SKM-1 treated with dmso at 0.1 percent for 144 hours (cell line): ENCODE results near the gene SLC17A2.

ENCODE experiments used
- DNase-seq: peaks from one replicate; lab custom pipeline; 2025; ENCODE audit not compliant: unreplicated experiment; lab: John Stamatoyannopoulos, UW

SLC17A2 gene

DNA sequence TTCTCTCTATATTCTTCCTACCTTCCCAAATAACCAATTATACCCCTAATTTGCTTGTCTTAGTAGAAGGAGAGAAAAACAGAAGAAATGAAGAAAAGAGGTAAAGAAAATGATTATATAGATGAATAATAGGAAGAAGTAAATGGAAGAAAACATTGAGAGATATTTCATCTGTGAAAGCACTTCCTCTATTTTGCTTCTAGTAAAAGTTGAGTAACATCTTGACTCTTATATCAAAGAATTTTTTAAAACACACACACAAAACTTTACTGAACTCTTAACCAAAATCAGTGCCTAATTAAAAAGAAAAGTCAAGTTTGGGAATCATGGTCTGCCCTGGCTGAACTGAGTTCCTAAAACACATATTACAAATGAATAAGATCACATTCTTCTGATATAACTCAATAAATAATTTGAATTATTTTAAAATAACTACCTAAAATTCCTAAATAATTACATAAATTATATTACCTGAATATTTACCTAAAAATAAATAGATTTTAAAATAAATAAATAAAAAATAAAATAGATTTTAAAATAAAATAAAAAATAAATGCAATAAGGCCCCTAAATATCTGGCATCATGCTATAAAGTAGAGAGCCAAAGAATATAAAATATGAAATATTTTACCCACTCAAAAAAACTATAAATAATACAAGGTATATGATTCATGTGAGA lies 8.8 kb downstream of the SLC17A2 start:
- peak; percentile 50 for DNase-seq

DNA sequence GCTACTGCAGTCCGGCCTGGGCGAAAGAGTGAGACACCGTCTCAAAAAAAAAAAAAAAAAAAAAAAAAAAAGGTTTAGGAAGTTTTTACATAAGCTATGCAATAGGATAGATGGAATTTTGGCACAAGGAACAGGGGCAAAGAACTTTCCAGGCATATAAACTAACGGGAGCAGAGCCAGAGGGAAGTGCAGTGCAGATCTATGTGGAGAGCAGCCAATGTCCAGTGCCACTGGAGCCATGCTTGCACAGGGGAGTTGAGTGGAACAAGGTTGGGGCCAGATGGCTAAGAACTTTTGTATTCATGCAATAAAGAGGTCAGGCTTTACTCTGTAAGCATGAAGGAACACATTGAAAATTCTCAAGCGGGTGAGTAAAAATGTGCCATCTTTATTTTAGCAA lies 10.8 kb downstream of the SLC17A2 start:
- DNase-seq, result no peak

- DNase-seq, result no peak
Measured at GRCh38 chr6:25918083-25918683, 12.3 kb downstream of the SLC17A2 start.

DNA sequence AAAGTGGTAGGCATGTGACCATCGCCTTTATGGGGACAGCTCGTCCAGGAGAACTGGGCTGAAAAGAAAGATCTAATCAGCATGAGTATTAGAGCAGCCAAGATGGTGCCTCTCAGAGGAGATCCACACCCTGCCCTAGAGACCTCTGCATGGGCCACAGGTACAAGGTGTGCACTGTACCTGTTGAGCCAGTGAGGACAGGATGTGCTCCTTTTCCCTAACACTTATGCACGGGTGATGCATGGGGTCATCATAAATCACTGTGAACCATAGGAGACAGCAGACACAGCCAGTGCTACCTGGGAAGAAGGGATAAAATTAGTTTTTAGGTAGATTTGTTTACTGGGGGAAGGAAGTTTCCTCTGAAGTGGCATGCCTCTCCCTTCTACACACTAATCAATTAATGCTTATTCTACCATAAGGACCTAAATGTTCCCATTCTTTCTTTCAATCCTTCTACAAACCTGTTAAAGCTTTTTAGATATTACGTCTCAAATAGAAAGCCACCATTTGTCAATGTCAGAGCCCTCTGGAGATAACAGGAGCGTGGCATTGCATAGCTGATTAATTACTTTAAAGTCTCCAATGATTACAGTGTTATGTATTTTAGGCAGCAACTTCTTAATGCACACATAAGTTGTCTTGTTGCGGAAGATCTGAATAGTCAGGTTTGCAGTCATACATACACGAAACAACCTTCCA lies 13.6 kb downstream of the SLC17A2 start:
- DNase-seq, result no peak

DNA sequence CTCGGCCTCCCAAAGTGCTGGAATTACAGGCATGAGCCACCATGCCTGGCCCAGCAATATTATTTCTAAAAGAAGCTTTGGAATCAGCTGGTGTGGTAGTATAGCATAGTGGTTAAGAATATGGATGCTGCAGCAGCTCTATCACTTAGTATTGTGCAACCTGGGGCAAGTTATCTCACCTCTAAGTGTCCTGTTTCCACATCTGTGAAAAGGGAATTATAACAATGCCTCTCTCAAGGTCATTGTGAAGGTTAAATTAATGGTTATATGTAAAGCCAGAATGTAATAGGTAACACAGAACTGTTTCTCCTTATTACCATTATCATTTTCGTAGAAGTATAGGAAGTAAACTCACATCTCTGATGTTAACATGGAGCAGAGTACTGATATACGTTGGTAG lies 14.2 kb downstream of the SLC17A2 start:
- no peak for DNase-seq

DNA sequence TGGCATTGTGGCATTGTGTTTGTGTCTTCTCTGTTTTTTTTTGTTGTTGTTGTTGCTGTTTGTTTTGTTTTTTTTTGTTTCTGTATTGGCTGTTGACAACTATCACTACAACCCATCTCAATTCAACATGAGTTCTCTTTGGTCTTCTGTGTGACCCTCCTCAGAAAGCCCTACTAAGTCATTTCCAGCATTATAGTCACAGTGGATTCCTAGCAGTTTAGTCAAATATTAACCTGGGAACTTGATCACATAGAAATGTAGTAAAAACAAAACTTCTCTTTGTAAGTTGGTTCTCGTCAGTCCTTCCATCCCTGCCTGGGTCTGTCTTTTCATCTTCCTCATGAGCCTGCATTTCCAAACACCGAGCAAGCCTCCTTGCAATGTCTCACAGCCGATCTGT lies 16.8 kb downstream of the SLC17A2 start:
- no peak for DNase-seq

DNA sequence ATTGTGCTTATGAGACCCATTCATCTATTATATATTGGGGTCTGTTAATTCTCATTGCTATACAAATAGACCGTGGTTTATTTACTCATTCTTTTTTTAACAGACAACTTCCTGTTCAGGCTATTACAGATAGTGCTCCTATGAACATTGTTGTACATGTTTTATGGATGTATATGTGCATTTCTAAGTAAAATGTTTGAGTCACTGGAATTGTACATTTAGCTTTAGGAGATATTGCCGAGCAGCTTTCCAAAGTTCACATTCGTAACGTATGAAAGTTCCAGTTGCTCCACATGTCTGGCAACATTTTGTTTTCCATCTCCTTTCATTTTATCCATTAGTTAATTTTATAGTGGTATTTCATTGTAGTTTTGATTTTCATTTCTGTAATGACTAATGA lies 19.1 kb downstream of the SLC17A2 start:
- DNase-seq, result no peak

DNA sequence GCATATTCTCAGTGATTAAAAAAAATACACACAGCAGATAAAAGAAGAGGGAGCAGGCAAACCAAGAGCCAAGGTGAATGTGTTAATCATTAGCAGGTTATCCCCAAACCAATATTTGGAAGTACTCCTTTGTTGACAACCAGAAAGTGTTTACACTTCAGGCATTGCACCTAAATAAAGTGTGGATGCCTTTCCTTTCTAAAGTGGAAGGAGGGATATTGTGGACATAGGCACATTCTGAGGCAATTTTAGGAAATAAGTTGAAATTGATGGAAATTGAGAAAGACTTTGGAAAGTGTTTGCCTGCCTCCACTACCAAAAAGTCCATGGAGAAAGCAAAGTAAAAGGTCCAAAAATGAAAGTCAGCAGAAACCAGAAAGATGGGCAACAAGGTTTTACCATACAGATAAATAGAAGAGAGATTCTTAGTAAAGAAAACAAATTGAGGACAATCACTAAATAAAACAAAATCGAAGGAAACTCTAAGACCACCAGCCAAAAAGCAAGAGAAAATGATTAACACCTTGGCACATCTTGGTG lies 22.9 kb downstream of the SLC17A2 start:
- DNase-seq, result no peak

DNA sequence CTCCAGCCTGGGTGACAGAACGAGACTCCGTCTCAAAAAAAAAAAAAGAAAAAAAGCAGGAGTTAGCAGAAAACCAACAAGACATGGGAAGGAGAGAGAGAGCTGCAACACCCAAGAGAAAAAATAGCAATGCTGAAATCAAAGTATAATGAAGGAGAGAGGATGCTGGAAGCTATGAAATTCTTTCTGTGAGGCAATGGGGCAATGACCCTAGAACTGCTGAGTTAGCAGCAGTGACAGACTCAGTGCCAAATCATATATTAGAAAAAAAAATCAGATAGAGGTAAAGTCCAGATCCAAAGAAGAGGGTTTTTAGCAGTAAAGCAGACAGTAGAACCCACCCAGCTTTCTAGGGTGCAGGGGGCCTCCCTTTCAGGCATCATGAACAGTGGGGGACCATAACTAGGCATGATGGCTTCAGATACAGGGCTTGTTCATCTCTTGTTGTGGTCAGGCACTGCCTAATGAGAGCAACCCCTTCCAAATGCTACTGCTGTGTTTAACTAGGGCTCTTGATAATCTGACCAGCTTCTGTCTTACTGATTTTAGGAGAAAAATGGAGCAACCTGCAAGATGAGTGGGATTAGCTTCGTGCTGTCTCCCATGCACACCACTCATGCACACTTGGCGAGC lies 26.9 kb downstream of the SLC17A2 start:
- DNase-seq, result no peak

GRCh38 chr6:25902071-25902470 lies 28.4 kb downstream of the SLC17A2 start:
- no peak for DNase-seq

DNA sequence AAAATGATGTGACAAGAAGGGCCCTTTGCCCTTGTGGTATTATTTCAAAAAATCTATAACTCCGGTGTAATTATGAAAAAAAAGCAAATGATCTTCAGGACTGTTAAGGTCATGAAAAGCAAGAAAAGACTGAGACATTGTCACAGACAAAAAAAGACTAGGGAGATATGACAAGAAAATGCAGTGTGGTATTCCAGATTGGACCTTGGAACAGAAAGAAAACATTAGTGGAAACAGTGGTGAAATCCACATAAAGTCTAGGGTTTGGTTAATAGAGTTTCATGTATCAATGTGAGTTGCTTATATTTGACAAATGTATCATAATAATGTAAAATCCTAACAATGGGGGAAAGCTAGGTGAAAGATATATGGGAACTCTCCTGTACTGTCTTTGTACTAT lies 29.6 kb downstream of the SLC17A2 start:
- no peak for DNase-seq

- no peak for DNase-seq
Measured at GRCh38 chr6:25899580-25900408, 30.7 kb downstream of the SLC17A2 start.

- DNase-seq, result no peak
Measured at GRCh38 chr6:25899123-25899522, 31.4 kb downstream of the SLC17A2 start.

DNA sequence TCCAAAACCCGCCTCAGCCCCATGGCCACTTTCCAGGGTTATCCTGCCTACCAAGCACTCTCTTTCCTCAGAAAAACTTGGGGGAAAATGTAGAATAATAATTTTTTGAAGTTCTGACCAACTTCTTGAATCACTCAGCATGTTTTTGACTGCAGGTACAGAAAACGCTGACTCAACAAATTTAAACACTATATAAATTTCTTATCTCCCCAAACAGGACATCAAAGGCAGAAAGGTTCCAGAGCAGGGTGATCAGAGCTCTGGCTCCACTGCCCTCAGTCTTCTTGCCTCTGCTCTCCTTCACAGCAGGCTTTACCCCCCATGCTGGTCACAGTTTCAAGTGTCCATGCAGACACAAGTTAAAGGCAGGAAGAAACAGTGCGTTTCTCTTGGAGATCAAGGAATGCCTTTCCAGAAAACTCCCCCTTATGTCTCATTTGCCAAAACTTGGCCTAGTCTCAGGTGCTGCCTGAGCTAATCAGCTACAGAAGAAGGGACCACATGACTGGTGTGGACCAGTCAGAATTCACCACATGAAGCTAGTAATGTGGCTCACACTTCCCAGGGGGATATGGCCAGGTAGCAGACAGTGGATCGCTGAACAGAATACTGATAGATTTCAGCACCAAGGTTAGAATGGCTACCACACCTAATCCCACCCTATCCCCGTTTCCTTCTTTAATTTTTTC lies 32.1 kb downstream of the SLC17A2 start:
- DNase-seq, result no peak

DNA sequence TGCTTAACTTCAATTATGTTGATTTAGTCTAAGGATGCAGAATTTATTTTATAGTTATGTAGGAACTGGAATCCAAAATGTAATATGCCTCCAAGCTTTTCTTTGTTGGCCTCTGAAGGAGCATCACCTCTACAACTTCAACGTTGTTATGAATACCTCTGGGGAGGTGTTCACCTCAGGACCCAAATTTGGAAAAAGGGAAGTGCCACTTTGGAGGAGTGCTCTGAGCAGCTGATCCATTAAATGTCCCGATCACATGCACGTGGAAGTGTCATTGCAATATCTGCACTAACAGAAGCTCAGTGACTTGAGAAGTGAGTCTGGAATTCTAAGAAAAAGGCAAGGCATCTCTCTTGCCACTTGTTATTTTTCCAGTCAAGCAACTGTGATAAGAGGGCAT lies 34.2 kb downstream of the SLC17A2 start:
- no peak for DNase-seq

DNA sequence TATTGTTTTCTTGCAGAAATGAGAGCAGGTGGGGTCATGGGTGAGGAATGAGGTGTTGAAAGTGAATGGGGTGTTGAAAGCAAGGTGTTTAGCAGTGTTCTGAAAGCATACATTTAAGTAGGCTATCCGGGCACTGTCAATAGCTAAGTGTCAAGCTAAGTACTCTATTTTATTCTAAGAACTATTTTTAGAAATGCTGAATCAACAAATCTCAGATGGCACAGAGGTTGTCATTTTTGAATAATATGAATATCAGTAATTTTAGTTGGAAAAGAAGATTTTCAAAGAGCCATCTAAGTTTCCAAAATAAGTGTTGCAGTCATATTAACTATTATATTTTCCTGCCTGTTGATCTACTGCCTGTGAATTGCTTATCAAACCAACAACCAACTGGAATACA lies 34.7 kb downstream of the SLC17A2 start:
- no peak for DNase-seq

- no peak for DNase-seq
Measured at GRCh38 chr6:25893778-25894177, 36.7 kb downstream of the SLC17A2 start.

DNA sequence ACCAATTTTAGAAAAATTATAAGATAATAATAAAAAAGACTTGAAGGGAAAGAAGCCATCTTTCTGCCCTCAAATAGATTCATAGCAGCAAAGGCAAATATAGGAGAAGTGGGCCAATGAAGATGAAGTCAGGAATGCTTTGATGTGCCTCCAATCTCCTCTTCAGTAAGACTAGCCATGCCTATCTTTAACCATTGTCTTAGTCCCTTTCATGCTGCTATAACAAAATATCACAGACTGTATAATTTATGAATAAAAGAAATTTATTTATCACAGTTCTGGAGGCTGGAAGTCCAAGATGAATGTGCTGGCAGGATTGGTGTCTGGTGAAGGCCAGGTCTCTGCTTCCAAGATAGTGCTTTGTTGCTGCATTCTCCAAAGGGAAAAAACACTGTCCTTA lies 37.6 kb downstream of the SLC17A2 start:
- no peak for DNase-seq

DNA sequence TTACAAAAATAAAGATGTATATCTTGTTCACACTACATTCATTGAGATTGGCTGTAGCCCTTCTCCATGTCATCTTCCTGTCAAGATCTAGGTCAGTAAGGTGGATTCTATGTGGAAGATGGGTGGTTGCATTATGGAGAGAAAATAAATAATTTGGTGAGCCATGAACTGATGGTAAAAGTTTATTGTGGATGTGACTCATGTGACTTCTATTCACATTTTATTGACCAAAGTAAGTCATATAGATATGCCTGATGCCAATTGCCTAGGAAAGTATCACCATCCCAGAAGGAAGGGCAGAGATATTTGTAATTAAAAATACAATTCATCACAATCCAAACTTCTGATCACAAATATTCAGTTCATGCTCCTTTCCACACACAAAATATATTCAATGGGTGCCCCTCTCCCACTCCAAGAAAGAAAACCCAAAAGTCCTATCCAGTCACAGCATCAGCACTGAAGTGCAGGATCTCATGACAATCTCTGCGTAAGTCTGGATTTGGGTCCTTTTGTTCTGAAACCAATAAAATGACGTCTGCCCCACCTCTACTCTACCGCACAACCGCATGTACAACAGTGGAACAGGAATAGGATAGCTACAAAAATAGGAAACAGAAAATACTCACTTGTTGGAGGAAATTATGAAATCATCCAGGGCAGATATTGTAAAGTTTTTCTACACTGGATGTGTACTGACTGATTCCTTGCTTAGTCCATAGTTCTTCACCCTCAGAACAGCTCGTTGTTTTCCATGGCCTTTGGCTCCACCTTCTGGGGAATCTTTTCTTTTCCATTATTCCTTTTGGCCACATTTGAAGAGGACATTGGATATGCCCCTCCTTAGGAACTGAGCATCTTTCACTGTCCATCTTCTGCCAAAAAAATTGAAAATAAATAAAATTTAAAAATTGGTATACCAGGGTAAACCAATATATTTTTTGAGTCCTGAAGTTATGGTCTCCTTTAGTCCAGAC lies 40.3 kb downstream of the SLC17A2 start:
- DNase-seq, result no peak
